GM23248 (cell line): ENCODE data around the gene SFMBT2. TPM values are rescaled to one million over a fixed set of nuclear protein-coding genes. Genes with fewer than 3 reads are reported as not detected.
A peak's percentile ranks its signal among the peaks of the same experiment; 100 is the strongest.

Experiments
- DNase-seq: peaks from one replicate; pipeline ENCODE4 v3.0.0-alpha.2; 2015
- H2AFZ ChIP-seq: fragments of 200-600 bp; sonication (generic); 2 replicates; pipeline ENCODE4 v1.6.1; 2016; ENCODE audit warnings: antibody characterized with exemption
- H3F3A ChIP-seq: fragments of 200-600 bp; sonication (generic); 2 replicates; pipeline ENCODE4 v1.6.1; 2016; ENCODE audit warnings: mild to moderate bottlenecking, antibody characterized with exemption, mixed run types; ENCODE audit not compliant: insufficient read depth
- H3K27ac ChIP-seq: fragments of 200-600 bp; sonication (generic); 2 replicates; pipeline ENCODE4 v1.5.1; 2016; ENCODE audit warnings: mild to moderate bottlenecking
- H3K27me3 ChIP-seq: fragments of 200-600 bp; sonication (generic); replicated peaks from 2 replicates; pipeline ENCODE4 v1.6.1; 2016; ENCODE audit warnings: mild to moderate bottlenecking; ENCODE audit not compliant: insufficient read depth
- H3K36me3 ChIP-seq: fragments of 200-600 bp; sonication (generic); 2 replicates; pipeline ENCODE4 v1.6.1; 2016; ENCODE audit warnings: low read depth, mild to moderate bottlenecking
- H3K4me1 ChIP-seq: fragments of 200-600 bp; sonication (generic); 2 replicates; pipeline ENCODE4 v1.6.1; 2016; ENCODE audit warnings: mild to moderate bottlenecking; ENCODE audit not compliant: insufficient read depth
- H3K4me2 ChIP-seq: fragments of 200-600 bp; sonication (generic); one replicate; pipeline ENCODE4 v1.6.1; 2016; ENCODE audit warnings: mild to moderate bottlenecking; ENCODE audit not compliant: unreplicated experiment
- H3K4me3 ChIP-seq: fragments of 200-600 bp; sonication (generic); 2 replicates; pipeline ENCODE4 v1.5.1; 2016; ENCODE audit warnings: mild to moderate bottlenecking
- H3K79me2 ChIP-seq: fragments of 200-600 bp; sonication (generic); 2 replicates; pipeline ENCODE4 v1.6.1; 2016; ENCODE audit warnings: mild to moderate bottlenecking; ENCODE audit not compliant: insufficient read depth
- H3K9ac ChIP-seq: fragments of 200-600 bp; sonication (generic); 2 replicates; pipeline ENCODE4 v1.6.1; 2016; ENCODE audit warnings: mild to moderate bottlenecking
- H3K9me2 ChIP-seq: fragments of 200-600 bp; sonication (generic); 2 replicates; pipeline ENCODE4 v1.6.1; 2016; ENCODE audit warnings: mixed run types, mild to moderate bottlenecking, moderate library complexity; ENCODE audit not compliant: insufficient read depth
- H3K9me3 ChIP-seq: fragments of 200-600 bp; sonication (generic); one replicate; pipeline ENCODE4 v1.6.1; 2017; ENCODE audit warnings: low read depth
- H4K20me1 ChIP-seq: fragments of 200-600 bp; sonication (generic); 2 replicates; pipeline ENCODE4 v1.6.0; 2016; ENCODE audit not compliant: insufficient read depth
- EZH2 ChIP-seq: fragments of 200-600 bp; sonication (generic); IDR thresholded peaks from 2 replicates; pipeline ENCODE4 v1.6.1; 2018; ENCODE audit warnings: antibody characterized with exemption, mild to moderate bottlenecking; ENCODE audit not compliant: insufficient read depth, poor library complexity, severe bottlenecking
- EZH2phosphoT487 ChIP-seq: fragments of 200-600 bp; sonication (generic); IDR thresholded peaks from 2 replicates; pipeline ENCODE4 v1.6.1; 2018; ENCODE audit warnings: antibody characterized with exemption, moderate library complexity, mild to moderate bottlenecking, low read depth; ENCODE audit not compliant: insufficient read depth
- WGBS, 2 experiments: methylation state at CpG; one replicate each; pipeline ENCODE4 v1.1.6; 2015 to 2017; ENCODE audit warnings: low lambda C conversion rate in 2 of 2, low coverage in 1 of 2; ENCODE audit errors: missing lambda C conversion rate in 2 of 2; 5-methylcytosine and 5-hydroxymethylcytosine counted together
- in situ Hi-C: fragments of 300-500 bp; cut with MboI; formaldehyde crosslinking; loops from 2 replicates; pipeline ENCODE4 v1.15.0; 2020
- polyA plus RNA-seq: library from polyadenylated mRNA; unstranded; fragments of >200 nt; fragmentation: Nextera tagmentation; extraction: Ambion mirVana; gene quantifications from 2 replicates; pipeline ENCODE4 v1.2.1, GENCODE V29; 2016
- total RNA-seq: library from RNA; depleted of rRNA; stranded (reverse); fragments of >200 nt; shearing (Covaris generic); gene quantifications from 2 replicates; pipeline ENCODE4 v1.2.3, GENCODE V29; 2014

SFMBT2 gene
- total and polyA plus RNA-seq, 2 experiments from 2014 or later: 0.22 TPM; not detected in 1

DNA sequence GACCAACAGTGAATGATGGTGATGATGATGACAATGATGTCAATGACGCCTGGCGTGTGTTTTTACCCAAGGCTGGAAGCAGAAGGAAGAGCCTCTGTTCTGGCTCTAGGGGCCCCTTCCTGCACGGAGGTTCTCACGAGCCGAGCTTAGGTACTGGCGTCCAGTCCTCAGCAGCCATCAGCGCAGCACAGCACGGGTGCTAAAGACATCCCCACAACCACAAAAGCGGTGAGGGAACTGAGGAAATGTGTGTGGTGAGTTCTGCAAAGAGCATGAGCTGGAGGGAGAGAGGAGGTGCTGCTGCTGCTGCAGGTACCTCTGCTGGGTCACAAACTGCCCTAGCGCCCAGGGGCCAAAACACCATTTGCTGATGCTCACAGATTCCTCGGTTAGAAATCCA lies 81.6 kb downstream of the SFMBT2 start:
- WGBS, 2 experiments: 76 to 82% methylated on average over 11 of the region's 11 CpGs
- no peak overlapping the region for H3K9ac ChIP-seq
- no peaks in the 10 kb centered on the region for H3K4me1 ChIP-seq
- no peak overlapping the region for H2AFZ ChIP-seq
- TF ChIP-seq EZH2phosphoT487 (no peak), EZH2 (no peak)
- no peaks in the 10 kb centered on the region for H3K36me3 ChIP-seq
- in situ Hi-C loops: no loop called here
- no peak overlapping the region for H3K4me2 ChIP-seq
- no peak overlapping the region for H3K4me3 ChIP-seq
- H3K27me3 ChIP-seq: no peaks in the 10 kb centered on the region
- no peak for DNase-seq
- no peaks in the 10 kb centered on the region for H3K9me3 ChIP-seq
- no peaks in the 10 kb centered on the region for H3F3A ChIP-seq
- no peak overlapping the region for H3K27ac ChIP-seq
- H3K79me2 ChIP-seq: no peaks in the 10 kb centered on the region
- H3K9me2 ChIP-seq: no peaks in the 10 kb centered on the region
- no peaks in the 10 kb centered on the region for H4K20me1 ChIP-seq

DNA sequence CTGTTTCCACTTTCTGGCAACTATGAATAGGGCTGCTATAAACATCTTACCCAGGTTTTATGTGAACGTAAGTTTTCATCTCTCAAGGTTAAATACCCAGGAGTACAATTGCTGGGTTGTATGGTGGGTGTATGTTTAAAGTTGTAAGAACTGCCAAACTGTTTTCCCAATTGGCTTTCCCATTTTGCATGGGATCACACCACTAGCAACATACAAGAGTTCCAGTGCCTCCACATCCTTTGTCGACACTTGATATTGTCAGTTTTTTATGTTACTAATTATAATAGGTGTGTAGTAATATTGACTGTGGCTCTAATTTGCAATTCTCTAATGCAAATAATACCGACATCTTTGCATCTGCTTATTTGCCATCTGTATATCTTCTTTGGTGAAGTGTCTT lies 82.9 kb downstream of the SFMBT2 start:
- Histone ChIP-seq H2AFZ (no peak overlapping the region), H3K27me3 (no peaks in the 10 kb centered on the region), H3K4me3 (no peak overlapping the region), H3K4me1 (no peaks in the 10 kb centered on the region), H3K9me3 (no peaks in the 10 kb centered on the region), H3K79me2 (no peaks in the 10 kb centered on the region), H3K27ac (no peak overlapping the region), H4K20me1 (no peaks in the 10 kb centered on the region), H3F3A (no peaks in the 10 kb centered on the region), H3K9me2 (no peaks in the 10 kb centered on the region), H3K36me3 (no peaks in the 10 kb centered on the region), H3K9ac (no peak overlapping the region), H3K4me2 (no peak overlapping the region)
- in situ Hi-C loops: no loop called here
- DNase-seq: no peak
- TF ChIP-seq EZH2: no peak
- TF ChIP-seq EZH2phosphoT487: no peak
- WGBS, 2 experiments: 67 to 68% methylated on average over 3 of the region's 3 CpGs

DNA sequence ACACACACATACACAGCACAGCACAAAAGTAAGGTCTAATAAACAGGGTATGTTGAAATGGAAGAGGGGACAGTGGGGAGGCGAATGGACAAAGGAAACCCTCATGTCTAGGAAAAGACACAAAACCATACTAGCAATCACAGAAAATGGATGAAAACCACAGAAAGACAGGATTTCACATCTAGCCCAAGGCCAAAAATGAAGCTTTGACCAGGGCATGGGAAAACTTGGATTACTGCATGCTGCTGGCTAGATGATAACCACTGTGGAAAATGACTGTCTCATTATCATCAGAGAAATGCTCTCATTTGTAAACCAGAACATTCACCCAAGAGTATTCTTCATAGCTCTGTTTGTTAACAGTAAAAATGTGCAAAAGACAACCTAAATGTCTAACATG lies 88.2 kb downstream of the SFMBT2 start:
- Histone ChIP-seq H3K27ac (no peak overlapping the region), H3K79me2 (no peaks in the 10 kb centered on the region), H2AFZ (no peak overlapping the region), H3K4me2 (no peak overlapping the region), H3K27me3 (no peaks in the 10 kb centered on the region), H3K4me3 (no peak overlapping the region), H4K20me1 (no peaks in the 10 kb centered on the region), H3K9me2 (no peaks in the 10 kb centered on the region), H3K9ac (no peak overlapping the region), H3F3A (no peaks in the 10 kb centered on the region), H3K36me3 (no peaks in the 10 kb centered on the region), H3K9me3 (no peaks in the 10 kb centered on the region), H3K4me1 (no peaks in the 10 kb centered on the region)
- TF ChIP-seq EZH2: no peak
- TF ChIP-seq EZH2phosphoT487: no peak
- no peak for DNase-seq
- 46 to 50% methylated on average over 1 of the region's 1 CpG for WGBS, 2 experiments
- in situ Hi-C loops: no loop called here

DNA sequence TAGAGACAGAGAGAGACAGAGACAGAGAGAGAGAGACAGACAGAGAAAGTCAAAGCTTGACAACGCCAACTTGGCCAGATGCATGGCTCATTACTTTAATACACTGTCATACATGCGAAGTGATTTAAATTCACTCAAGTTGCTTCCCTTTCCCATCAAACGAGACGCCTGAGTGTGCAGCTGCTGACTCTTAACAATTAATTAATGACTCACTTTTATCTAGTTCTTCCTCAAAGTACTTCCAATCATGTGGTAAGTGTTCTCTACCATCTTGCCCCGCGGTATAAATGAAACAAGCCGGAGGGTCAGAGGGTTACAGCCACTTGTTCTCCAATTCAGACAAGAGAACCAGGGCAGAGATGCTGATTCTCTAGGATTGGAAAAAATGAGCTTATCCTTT lies 90.8 kb downstream of the SFMBT2 start:
- in situ Hi-C loops: no loop called here
- no peaks in the 10 kb centered on the region for H3K4me1 ChIP-seq
- DNase-seq: peak; percentile 14
- no peak for TF ChIP-seq EZH2phosphoT487
- no peak for TF ChIP-seq EZH2
- no peaks in the 10 kb centered on the region for H3K79me2 ChIP-seq
- no peak overlapping the region for H3K4me2 ChIP-seq
- no peaks in the 10 kb centered on the region for H4K20me1 ChIP-seq
- H2AFZ ChIP-seq: no peak overlapping the region
- H3K4me3 ChIP-seq: no peak overlapping the region
- H3K9me2 ChIP-seq: no peaks in the 10 kb centered on the region
- WGBS, 2 experiments: 26 to 30% methylated on average over 7 of the region's 7 CpGs
- no peak overlapping the region for H3K9ac ChIP-seq
- no peak overlapping the region for H3K27ac ChIP-seq
- no peaks in the 10 kb centered on the region for H3K36me3 ChIP-seq
- no peaks in the 10 kb centered on the region for H3K9me3 ChIP-seq
- H3F3A ChIP-seq: no peaks in the 10 kb centered on the region
- H3K27me3 ChIP-seq: no peaks in the 10 kb centered on the region

DNA sequence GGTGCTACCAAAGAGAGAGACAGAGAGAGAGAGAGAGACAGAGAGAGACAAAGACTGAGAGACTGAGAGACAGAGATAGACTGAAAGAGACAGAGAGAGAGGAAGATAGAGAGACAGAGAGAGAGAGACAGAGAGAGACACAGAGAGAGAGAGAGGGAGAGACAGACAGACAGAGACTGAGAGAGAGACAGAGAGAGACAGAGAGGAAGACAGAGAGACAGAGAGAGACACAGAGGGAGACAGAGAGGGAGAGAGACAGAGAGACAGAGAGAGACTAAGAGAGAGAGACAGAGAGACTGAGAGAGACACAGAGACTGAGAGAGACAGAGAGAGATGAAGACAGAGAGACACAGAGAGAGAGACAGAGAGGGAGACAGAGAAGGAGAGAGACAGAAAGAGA lies 91.2 kb downstream of the SFMBT2 start:
- Histone ChIP-seq H3K4me2 (no peak overlapping the region), H3K36me3 (no peaks in the 10 kb centered on the region), H3K79me2 (no peaks in the 10 kb centered on the region), H3K4me1 (no peaks in the 10 kb centered on the region), H3K27me3 (no peaks in the 10 kb centered on the region), H3K9me3 (no peaks in the 10 kb centered on the region), H3K27ac (no peak overlapping the region), H3F3A (no peaks in the 10 kb centered on the region), H4K20me1 (no peaks in the 10 kb centered on the region), H3K9ac (no peak overlapping the region), H3K9me2 (no peaks in the 10 kb centered on the region), H3K4me3 (no peak overlapping the region), H2AFZ (no peak overlapping the region)
- in situ Hi-C loops: no loop called here
- DNase-seq: no peak
- TF ChIP-seq EZH2phosphoT487: no peak
- TF ChIP-seq EZH2: no peak
